ENCODE results near the gene ACTR8. TPM values are rescaled to one million over a fixed set of nuclear protein-coding genes. Genes with fewer than 3 reads are reported as not detected.

Gene ACTR8
- total and polyA plus RNA-seq, 5 experiments from 2014 or later: 17.0 to 35.4 (median 26.0) TPM

DNA sequence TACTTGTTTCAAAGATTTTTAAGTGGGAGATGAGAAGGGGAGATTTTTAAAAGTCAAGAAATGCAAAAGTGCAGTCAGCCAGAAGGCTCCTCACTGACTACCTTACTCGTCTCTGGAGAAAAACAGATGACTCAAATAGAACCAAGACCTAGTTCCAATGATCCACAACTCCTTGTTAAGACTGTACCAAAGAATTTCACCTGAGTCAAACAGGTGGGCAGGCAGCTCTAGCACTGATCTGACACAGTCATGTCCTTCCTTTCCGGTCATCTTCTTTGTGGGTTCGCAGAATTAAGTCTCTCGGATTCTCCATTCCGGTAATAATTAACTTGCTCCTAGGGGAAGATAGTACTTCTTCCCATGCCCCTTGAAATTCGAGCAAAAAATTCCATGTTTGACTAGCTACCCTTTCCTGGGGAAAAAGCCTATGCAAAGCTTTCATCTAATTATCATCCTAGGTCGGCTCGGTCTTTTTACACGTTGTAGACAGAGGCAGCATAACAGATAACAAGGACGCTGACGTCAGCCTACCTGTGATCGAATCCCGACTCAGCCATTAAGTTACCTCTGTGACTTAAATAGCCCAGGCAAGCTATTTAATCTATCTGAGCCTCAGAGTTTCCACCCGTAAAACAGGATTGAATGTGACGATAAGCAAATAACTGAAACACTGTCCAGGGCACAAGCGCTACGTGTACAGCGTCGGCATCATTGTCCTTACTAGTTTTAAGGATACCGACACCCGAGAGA lies 8.9 kb upstream of the ACTR8 start:
- Mint-ChIP-seq H3K36me3 (peaks cover 4 to 19% (median 5%) of the 10 kb centered on the region in 3 donors), H3K4me3 (peak overlapping the region; percentile 91 to 98 (median 94)), H3K27ac (peak overlapping the region; percentile 97 to 100 (median 99)), H3K27me3 (peaks cover 0 to 8% (median 0%) of the 10 kb centered on the region in 5 donors), H3K9me3 (peaks cover 0 to 21% (median 3%) of the 10 kb centered on the region in 9 donors), H3K4me1 (peaks cover 36 to 60% (median 55%) of the 10 kb centered on the region in 4 donors)
- DNase-seq: peak; percentile 12 to 80 (median 70)
- POLR2A ChIA-PET: interaction anchor here (1.6 to 3.0 kb wide), 3 partner anchors 9 to 544 kb away, joined by 4 to 24 read pairs (median 20); partner anchors contain the start of genes ACTR8 and DCP1A
- ATAC-seq: peak; percentile 46 to 61

DNA sequence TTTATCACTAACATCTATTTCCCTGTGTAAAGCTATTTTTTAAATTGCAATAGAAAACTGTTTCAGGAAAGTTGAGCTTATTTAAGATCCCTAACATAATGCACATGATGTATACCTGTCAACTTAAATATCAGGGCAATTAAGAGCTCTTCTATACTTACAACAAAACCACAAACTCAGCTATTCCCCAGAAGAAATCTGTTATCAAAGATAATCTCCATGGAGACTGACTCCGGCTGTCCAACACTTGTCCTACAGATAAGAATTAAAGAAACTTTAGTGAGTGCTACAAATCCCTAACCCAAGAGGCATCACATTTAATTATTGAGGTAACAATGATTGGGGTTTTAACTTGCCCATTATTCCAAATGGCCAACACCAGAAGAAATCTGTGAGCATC lies 6.3 kb upstream of the ACTR8 start:
- POLR2A ChIA-PET: no interaction called here
- H3K27ac Mint-ChIP-seq: peak overlapping the region in 3 of 10 donors; percentile 23 to 80 (median 67)
- DNase-seq (no peak), ATAC-seq (no peak)
- no peaks in the 10 kb centered on the region for H3K27me3 Mint-ChIP-seq
- H3K4me1 Mint-ChIP-seq: peaks cover 35 to 59% (median 54%) of the 10 kb centered on the region in 4 donors
- peak overlapping the region in 3 of 10 donors; percentile 4 to 56 (median 10) for H3K4me3 Mint-ChIP-seq
- peaks cover 4 to 28% (median 12%) of the 10 kb centered on the region in 3 donors for H3K36me3 Mint-ChIP-seq
- peaks cover 0 to 14% (median 3%) of the 10 kb centered on the region in 9 donors for H3K9me3 Mint-ChIP-seq

DNA sequence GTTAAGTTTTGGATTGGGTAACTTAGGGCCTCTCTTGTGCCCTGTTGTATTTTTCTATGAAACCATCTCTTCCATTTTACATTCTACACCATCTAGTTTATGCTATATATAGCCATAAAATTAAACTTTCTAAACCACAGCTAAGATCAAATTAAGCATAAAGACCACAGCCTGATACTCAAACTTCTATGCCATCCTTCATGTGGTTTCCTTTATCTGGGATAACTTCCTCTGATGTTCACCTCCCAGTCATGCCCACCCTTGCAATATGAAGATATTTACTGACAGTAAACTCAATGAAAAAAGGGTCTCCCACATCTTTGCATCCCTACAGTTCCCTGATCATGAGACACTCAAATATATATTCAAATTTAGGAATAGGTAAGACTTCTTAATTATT lies 5.5 kb upstream of the ACTR8 start:
- H3K27ac Mint-ChIP-seq: peak overlapping the region in 6 of 10 donors; percentile 27 to 81 (median 57)
- no peaks in the 10 kb centered on the region for H3K27me3 Mint-ChIP-seq
- ATAC-seq (no peak), DNase-seq (peak in 1 of 10 donors; percentile 29)
- POLR2A ChIA-PET: no interaction called here
- H3K36me3 Mint-ChIP-seq: peaks cover 4 to 30% (median 12%) of the 10 kb centered on the region in 3 donors
- H3K4me3 Mint-ChIP-seq: peak overlapping the region; percentile 5 to 69 (median 47)
- H3K4me1 Mint-ChIP-seq: peaks cover 38 to 61% (median 55%) of the 10 kb centered on the region in 4 donors
- peaks cover 0 to 6% (median 0%) of the 10 kb centered on the region in 9 donors for H3K9me3 Mint-ChIP-seq

DNA sequence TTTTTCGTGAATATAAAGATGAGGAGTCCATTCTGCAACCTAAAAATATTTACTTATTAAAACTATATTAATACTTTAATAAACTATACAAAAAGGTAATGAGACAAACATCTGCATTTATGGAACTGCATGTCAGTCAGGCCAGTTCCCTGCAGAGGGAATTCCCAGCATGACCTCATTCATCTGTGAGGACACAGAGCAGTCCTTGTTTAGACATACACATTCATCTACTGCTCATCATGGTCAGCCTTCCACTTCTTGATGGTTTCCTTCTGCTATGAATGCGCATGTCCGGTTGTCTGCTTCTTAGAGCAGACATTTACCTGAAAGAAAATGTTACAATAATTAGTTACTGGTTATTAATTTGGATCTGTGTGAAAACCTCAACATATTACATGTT lies 3.3 kb upstream of the ACTR8 start:
- no peak overlapping the region for H3K4me3 Mint-ChIP-seq
- POLR2A ChIA-PET: no interaction called here
- H3K36me3 Mint-ChIP-seq: peaks cover 0 to 31% (median 12%) of the 10 kb centered on the region in 3 donors
- DNase-seq (no peak), ATAC-seq (no peak)
- no peaks in the 10 kb centered on the region for H3K9me3 Mint-ChIP-seq
- H3K27me3 Mint-ChIP-seq: no peaks in the 10 kb centered on the region
- H3K27ac Mint-ChIP-seq: no peak overlapping the region
- H3K4me1 Mint-ChIP-seq: peaks cover 32 to 62% (median 55%) of the 10 kb centered on the region in 4 donors

DNA sequence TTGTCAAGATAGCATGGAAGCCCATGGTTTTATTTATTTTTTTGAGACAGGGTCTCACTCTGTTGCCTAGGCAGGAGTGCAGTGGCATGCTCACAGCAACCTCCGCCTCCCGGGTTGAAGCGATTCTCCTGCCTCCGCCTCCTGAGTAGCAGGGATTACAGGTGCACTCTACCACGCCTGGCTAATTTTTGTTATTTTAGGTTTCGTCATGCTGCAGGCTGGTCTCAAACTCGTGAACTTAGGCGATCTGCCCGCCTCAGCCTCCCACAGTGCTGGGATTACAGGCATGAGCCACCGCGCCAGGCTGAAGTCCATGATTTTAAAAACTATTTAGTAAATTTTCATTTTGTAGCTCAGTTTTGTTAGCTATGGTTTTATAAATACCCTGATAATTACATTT lies 2.7 kb upstream of the ACTR8 start:
- no peaks in the 10 kb centered on the region for H3K27me3 Mint-ChIP-seq
- no peaks in the 10 kb centered on the region for H3K9me3 Mint-ChIP-seq
- peaks cover 30 to 62% (median 55%) of the 10 kb centered on the region in 4 donors for H3K4me1 Mint-ChIP-seq
- POLR2A ChIA-PET: no interaction called here
- no peak overlapping the region for H3K27ac Mint-ChIP-seq
- peaks cover 0 to 37% (median 12%) of the 10 kb centered on the region in 3 donors for H3K36me3 Mint-ChIP-seq
- no peak for ATAC-seq
- DNase-seq: no peak
- H3K4me3 Mint-ChIP-seq: no peak overlapping the region

DNA sequence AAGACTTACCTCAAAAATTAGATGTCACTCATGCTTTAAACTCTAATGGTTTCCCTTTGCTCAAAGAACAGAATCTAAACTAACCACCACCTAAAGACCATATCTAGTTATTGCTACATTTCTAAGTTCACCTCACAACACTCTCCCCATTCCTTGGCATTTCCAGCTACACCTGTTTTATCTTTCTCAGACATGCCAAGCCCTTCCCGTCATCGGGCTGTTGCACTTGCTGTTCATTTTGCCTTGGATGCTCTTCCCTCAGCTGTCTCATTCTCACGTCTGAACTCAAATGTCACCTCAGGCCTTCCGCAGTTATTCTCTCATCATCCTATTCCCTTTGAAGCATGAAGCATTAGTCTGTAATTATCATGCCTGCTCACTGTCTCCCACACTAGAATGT lies 1.1 kb upstream of the ACTR8 start:
- Mint-ChIP-seq H3K36me3 (peaks cover 3 to 50% (median 20%) of the 10 kb centered on the region in 3 donors), H3K4me1 (peaks cover 23 to 57% (median 46%) of the 10 kb centered on the region in 4 donors), H3K27me3 (no peaks in the 10 kb centered on the region), H3K4me3 (peak overlapping the region; percentile 92 to 100 (median 99)), H3K9me3 (no peaks in the 10 kb centered on the region), H3K27ac (peak overlapping the region; percentile 60 to 100 (median 98))
- POLR2A ChIA-PET: interaction anchor here (1.3 to 3.1 kb wide), 2 partner anchors 8 to 535 kb away, joined by 3 to 24 read pairs; partner anchors contain the start of genes DCP1A and SELENOK
- ATAC-seq (no peak), DNase-seq (no peak)

DNA sequence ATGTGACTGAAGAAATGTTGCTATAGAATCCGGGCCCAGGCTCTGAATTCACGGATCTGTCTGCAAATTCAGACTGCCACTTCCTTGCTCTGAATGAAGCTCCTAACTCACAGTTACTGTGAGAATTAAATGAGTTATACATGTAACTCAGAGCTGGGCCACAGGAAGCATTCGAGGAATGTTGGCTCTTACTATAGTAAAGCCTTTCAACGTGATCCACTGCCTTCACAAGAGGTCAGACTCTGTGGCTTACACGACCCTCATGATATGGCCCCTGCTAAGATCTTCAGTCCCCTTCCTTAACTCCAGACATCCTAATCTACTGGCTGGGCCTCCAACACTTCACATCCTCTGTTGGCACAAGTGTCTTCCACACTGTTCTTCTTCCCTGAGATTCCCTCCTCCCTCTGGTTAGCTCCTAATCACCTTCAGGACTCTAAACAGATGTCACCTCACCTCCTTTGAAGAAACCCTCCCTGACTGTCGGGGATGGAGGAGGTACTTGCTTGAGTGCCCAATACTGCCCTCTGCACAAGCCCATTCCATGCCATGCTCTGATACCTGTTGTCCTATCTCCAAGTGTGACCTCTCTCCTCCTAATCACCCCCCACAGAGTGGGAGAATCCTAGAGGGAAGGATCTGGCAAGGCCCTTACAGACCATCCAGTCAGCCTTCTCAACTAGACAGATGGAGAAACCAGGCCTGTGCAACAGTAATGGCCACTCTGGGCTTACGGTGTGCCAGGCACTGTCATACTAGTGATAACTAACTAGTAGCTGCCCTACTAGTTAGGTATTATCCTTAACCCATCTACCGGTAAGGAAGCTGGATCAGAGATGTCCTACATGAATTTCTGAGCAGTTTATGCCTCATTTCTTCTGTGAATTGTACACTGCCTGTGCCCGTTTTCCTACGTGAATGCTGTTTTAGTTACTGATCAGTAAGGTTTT lies 1.3 kb downstream of the ACTR8 start:
- Mint-ChIP-seq H3K4me1 (peaks cover 16 to 44% (median 30%) of the 10 kb centered on the region in 4 donors), H3K9me3 (no peaks in the 10 kb centered on the region), H3K4me3 (peak overlapping the region; percentile 92 to 100 (median 99)), H3K36me3 (peaks cover 7 to 55% (median 29%) of the 10 kb centered on the region in 3 donors), H3K27ac (peak overlapping the region; percentile 79 to 100 (median 96)), H3K27me3 (no peaks in the 10 kb centered on the region)
- DNase-seq: no peak
- no peak for ATAC-seq
- POLR2A ChIA-PET: interaction anchor here (0.6 to 3.1 kb wide), 4 partner anchors 11 to 1313 kb away, joined by 3 to 24 read pairs (median 4); partner anchors contain the start of gene SELENOK

DNA sequence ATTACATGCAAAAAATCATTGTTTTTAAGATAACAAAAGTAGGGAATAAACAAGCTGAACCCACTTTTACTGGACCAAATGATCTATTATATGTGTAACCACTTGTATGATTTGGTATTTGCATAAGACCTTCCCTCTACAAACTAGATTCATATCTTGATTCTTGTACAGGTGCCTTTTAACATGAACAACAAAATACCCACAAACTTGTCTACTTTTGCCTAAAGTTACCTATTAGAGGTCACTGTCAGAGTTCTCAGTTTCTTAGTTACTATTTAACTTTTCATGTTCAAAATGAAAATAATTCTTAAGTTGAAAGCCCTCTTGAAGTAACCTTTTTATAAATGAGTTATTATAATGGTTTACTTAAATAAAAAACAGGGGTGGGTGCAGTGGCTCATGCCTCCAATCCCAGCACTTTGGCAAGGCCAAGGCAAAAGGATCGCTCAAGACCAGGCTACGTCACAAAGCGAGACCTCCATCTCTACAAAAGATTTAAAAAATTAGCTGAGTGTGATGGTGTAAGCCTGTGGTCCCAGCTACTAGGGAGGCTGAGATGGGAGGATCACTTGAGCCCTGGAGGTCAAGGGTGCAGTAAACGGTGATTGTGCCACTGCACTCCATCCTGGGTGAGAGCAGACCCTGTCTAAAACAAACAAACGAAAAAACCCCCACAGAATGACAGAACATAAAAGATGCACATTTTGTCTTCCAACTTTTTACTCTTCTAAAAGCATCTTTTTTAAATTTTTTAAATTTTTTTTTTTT lies 16.0 kb downstream of the ACTR8 start:
- POLR2A ChIA-PET: no interaction called here
- Mint-ChIP-seq H3K36me3 (peaks cover 9 to 82% (median 26%) of the 10 kb centered on the region in 3 donors), H3K9me3 (no peaks in the 10 kb centered on the region), H3K27me3 (no peaks in the 10 kb centered on the region), H3K4me3 (no peak overlapping the region), H3K27ac (no peak overlapping the region), H3K4me1 (peaks cover 1 to 15% (median 6%) of the 10 kb centered on the region in 4 donors)
- ATAC-seq (no peak), DNase-seq (no peak)

DNA sequence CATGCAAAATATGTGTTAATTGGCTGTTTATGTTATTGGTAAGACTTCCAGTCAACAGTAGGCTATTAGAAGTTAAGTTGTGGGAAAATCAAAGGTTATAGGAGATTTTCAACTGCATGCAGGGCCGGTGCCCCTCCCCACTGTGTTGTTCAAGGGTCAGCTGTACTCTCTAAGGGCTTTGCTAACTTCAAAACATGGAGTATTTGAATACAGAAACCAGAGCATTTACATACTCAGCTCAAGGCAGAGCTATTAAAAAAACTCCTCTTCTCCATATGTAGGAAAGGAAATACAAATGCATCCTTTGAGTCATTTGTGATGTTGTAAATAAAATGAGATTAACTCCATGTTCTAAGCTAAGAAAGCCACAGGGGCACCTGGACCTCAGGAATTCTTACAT lies 18.8 kb downstream of the ACTR8 start:
- Mint-ChIP-seq H3K9me3 (no peaks in the 10 kb centered on the region), H3K27ac (peak overlapping the region in 1 of 10 donors; percentile 3), H3K27me3 (no peaks in the 10 kb centered on the region), H3K4me3 (no peak overlapping the region), H3K4me1 (peaks cover 0 to 8% (median 1%) of the 10 kb centered on the region in 4 donors), H3K36me3 (peaks cover 9 to 62% (median 14%) of the 10 kb centered on the region in 3 donors)
- POLR2A ChIA-PET: no interaction called here
- DNase-seq (no peak), ATAC-seq (no peak)

DNA sequence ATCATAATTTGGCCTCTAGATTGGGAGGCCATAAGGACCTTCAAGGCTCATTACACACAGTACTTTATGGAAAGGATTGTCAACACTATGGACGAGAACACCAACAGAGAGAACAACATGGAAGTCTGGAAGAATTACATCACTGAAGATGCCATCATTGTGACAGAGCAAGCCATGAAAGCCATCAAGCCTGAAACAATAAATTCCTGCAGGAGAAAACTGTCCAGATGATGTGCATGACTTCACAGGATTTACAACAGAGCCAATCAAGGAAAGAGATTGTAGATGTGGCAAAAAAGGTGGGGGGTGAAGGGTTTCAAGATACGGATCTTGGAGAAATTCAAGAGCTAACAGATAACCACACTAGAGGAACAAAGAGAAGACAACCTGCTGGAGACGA lies 19.7 kb downstream of the ACTR8 start:
- no peaks in the 10 kb centered on the region for H3K9me3 Mint-ChIP-seq
- H3K36me3 Mint-ChIP-seq: peaks cover 9 to 53% (median 11%) of the 10 kb centered on the region in 3 donors
- H3K27me3 Mint-ChIP-seq: no peaks in the 10 kb centered on the region
- ATAC-seq (no peak), DNase-seq (no peak)
- H3K4me1 Mint-ChIP-seq: peaks cover 0 to 6% (median under 1%) of the 10 kb centered on the region in 4 donors
- POLR2A ChIA-PET: no interaction called here
- H3K4me3 Mint-ChIP-seq: no peak overlapping the region
- H3K27ac Mint-ChIP-seq: peak overlapping the region in 3 of 10 donors; percentile 2 to 66 (median 49)

DNA sequence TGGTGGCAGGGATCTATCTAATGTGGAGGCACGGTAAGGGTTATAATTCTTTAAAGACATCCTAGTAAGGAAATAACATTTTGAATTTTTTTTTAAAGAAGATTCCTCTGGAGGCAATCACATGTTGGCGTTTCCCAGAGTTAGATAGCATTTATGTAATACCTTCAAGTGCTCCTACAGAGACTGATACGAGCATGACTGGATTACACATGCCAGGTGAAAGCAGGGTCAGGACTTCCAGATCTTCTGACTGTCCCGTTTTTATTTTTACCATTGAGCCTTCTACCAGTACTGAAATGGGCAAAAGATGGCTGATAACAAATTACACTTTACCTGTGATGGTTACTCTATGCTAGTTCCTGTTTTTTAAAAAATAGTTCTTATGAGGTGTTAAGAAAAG lies 21.8 kb downstream of the ACTR8 start:
- POLR2A ChIA-PET: no interaction called here
- DNase-seq (no peak), ATAC-seq (no peak)
- H3K4me3 Mint-ChIP-seq: no peak overlapping the region
- no peak overlapping the region for H3K27ac Mint-ChIP-seq
- no peaks in the 10 kb centered on the region for H3K27me3 Mint-ChIP-seq
- peaks cover 0 to 6% (median 2%) of the 10 kb centered on the region in 4 donors for H3K4me1 Mint-ChIP-seq
- no peaks in the 10 kb centered on the region for H3K9me3 Mint-ChIP-seq
- peaks cover 9 to 39% (median 11%) of the 10 kb centered on the region in 3 donors for H3K36me3 Mint-ChIP-seq

DNA sequence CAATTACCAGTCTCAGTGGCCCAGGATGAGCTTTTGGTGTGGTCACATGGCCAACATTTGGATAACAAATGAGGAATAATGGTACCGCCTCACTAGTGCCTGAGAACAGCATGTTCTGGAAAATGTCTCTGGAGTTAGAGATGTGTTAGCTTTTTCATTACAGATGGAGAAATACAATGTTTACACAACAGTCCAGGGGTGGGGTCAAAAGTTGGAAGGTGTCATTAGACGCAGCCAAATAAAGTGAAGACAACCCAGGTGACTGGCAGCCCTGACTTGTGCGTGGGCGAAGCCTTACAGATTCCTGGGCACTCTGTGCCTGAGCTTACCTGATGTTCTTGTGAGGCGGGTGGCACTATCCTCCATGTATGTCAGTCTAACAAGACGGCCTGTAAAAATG lies 22.8 kb downstream of the ACTR8 start:
- DNase-seq (no peak), ATAC-seq (no peak)
- no peak overlapping the region for H3K4me3 Mint-ChIP-seq
- peaks cover 0 to 3% (median 1%) of the 10 kb centered on the region in 4 donors for H3K4me1 Mint-ChIP-seq
- H3K9me3 Mint-ChIP-seq: no peaks in the 10 kb centered on the region
- POLR2A ChIA-PET: no interaction called here
- H3K36me3 Mint-ChIP-seq: peaks cover 5 to 31% (median 8%) of the 10 kb centered on the region in 3 donors
- no peaks in the 10 kb centered on the region for H3K27me3 Mint-ChIP-seq
- H3K27ac Mint-ChIP-seq: peak overlapping the region in 2 of 10 donors; percentile 39 to 40

Data from naive thymus-derived CD8-positive, alpha-beta T cell (primary cell).